ENCODE data around the gene SLC6A13. TPM values are rescaled to one million over a fixed set of nuclear protein-coding genes. Genes with fewer than 3 reads are reported as not detected.

SLC6A13 gene
- polyA plus RNA-seq, 1 donor from 2014 or later: 1.4 TPM

DNA sequence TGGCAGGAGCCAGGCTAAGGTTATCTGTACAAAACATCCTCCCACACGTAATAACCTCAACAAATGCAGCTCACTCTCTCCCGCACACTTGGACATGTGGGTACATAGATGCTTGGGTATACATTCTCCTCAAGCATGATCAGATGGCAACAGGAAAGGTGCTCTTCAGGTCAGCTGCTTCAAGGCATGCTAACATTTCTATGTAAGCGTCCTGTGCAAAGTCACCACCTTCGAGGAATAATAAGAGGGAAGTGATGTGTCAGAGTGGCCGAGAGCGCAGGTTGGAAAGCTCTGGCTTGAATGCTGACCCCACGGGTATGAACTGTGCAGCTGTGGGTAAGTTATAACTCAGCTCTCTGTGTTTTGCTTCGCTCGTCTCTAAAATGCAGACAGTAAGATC, 24.5 kb downstream of the SLC6A13 start:
- H3K9ac ChIP-seq (ENCODE audit: low read length): no peak overlapping the region
- no peaks in the 10 kb centered on the region for H3K9me2 ChIP-seq (ENCODE audit: insufficient read depth, low read length)
- H3K27me3 ChIP-seq (ENCODE audit: insufficient read depth, low read depth, low read length): no peaks in the 10 kb centered on the region
- H3K79me2 ChIP-seq (replicated peaks; ENCODE audit: insufficient read depth, low read length): no peaks in the 10 kb centered on the region
- H2AFZ ChIP-seq (ENCODE audit: low read depth, low read length): no peak overlapping the region
- no peaks in the 10 kb centered on the region for H3K36me3 ChIP-seq (ENCODE audit: insufficient read depth, low read length)
- no peaks in the 10 kb centered on the region for H3F3A ChIP-seq (ENCODE audit: insufficient read depth, low read length, poor library complexity, severe bottlenecking)
- H4K20me1 ChIP-seq (ENCODE audit: insufficient read depth): no peaks in the 10 kb centered on the region
- TF ChIP-seq SMC3 (conservative IDR thresholded peaks at IDR 0.05; ENCODE audit: poor library complexity) (no peak), RAD21 (conservative IDR thresholded peaks at IDR 0.05) (no peak), EP300 (conservative IDR thresholded peaks at IDR 0.05; ENCODE audit: poor library complexity, severe bottlenecking) (no peak), POLR2AphosphoS5 (IDR thresholded peaks at IDR 0.05) (no peak), TAF1 (IDR thresholded peaks at IDR 0.05; ENCODE audit: low read depth) (no peak), CTCF (IDR thresholded peaks at IDR 0.05; ENCODE audit: poor library complexity, severe bottlenecking) (no peak), MXI1 (conservative IDR thresholded peaks at IDR 0.05; ENCODE audit: poor library complexity, severe bottlenecking) (no peak), EZH2 (IDR thresholded peaks at IDR 0.05; ENCODE audit: borderline replicate concordance, insufficient read depth, low read length, poor library complexity, severe bottlenecking) (no peak)
- TF ChIP-seq, protein P1, sequence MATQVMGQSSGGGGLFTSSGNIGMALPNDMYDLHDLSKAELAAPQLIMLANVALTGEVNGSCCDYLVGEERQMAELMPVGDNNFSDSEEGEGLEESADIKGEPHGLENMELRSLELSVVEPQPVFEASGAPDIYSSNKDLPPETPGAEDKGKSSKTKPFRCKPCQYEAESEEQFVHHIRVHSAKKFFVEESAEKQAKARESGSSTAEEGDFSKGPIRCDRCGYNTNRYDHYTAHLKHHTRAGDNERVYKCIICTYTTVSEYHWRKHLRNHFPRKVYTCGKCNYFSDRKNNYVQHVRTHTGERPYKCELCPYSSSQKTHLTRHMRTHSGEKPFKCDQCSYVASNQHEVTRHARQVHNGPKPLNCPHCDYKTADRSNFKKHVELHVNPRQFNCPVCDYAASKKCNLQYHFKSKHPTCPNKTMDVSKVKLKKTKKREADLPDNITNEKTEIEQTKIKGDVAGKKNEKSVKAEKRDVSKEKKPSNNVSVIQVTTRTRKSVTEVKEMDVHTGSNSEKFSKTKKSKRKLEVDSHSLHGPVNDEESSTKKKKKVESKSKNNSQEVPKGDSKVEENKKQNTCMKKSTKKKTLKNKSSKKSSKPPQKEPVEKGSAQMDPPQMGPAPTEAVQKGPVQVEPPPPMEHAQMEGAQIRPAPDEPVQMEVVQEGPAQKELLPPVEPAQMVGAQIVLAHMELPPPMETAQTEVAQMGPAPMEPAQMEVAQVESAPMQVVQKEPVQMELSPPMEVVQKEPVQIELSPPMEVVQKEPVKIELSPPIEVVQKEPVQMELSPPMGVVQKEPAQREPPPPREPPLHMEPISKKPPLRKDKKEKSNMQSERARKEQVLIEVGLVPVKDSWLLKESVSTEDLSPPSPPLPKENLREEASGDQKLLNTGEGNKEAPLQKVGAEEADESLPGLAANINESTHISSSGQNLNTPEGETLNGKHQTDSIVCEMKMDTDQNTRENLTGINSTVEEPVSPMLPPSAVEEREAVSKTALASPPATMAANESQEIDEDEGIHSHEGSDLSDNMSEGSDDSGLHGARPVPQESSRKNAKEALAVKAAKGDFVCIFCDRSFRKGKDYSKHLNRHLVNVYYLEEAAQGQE (IDR thresholded peaks at IDR 0.05; ENCODE audit: borderline replicate concordance): no peak
- H3K4me2 ChIP-seq (ENCODE audit: low read length): no peak overlapping the region
- H3K9me3 ChIP-seq (ENCODE audit: low read length): no peaks in the 10 kb centered on the region
- no peak overlapping the region for H3K4me3 ChIP-seq (ENCODE audit: low read length)
- H3K27ac ChIP-seq (ENCODE audit: low read length): no peak overlapping the region

DNA sequence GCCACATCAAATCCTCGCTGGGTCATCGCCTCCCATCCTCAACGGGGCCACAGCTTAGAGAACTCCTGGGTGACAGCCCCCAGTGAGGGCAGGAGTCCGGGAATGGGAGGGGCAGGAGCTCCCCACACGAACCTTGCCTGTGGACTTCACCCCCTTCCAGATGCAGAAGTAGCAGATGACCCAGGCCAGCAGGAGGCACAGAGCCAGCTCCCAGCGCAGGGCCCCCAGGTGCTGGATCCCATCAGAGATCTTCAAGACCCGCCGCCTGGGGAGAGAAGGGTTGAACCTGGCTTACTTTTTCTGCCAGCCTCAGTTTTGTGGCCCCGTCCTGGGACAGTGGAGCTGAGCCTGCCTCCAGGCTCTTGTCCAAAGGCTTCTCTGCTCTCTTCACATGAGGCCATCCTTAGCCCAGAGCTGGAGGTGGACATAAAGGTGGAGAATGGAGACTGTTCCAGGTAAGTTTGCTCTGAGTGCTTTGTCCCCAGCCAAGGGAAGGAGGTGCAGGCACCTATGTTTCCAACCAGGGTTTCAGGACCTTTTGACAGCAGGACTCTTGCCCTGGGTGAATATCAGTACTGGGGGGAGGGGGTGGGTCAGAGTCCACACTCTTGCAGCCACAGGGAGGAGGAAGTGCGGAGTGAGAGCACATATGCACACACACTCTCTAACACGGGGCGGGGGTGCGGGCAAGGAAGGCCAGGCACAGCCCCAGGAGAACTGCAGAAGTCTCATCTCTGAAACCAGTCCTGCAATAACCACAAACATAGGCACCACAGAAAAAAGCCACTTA, 25.4 kb downstream of the SLC6A13 start:
- Histone ChIP-seq H3K9ac (ENCODE audit: low read length) (no peak overlapping the region), H3K4me3 (ENCODE audit: low read length) (no peak overlapping the region), H3K79me2 (replicated peaks; ENCODE audit: insufficient read depth, low read length) (no peaks in the 10 kb centered on the region), H3K4me2 (ENCODE audit: low read length) (no peak overlapping the region), H2AFZ (ENCODE audit: low read depth, low read length) (no peak overlapping the region), H3K36me3 (ENCODE audit: insufficient read depth, low read length) (no peaks in the 10 kb centered on the region), H3K9me2 (ENCODE audit: insufficient read depth, low read length) (no peaks in the 10 kb centered on the region), H4K20me1 (ENCODE audit: insufficient read depth) (no peaks in the 10 kb centered on the region), H3K9me3 (ENCODE audit: low read length) (no peaks in the 10 kb centered on the region), H3K27ac (ENCODE audit: low read length) (no peak overlapping the region), H3F3A (ENCODE audit: insufficient read depth, low read length, poor library complexity, severe bottlenecking) (no peaks in the 10 kb centered on the region), H3K27me3 (ENCODE audit: insufficient read depth, low read depth, low read length) (no peaks in the 10 kb centered on the region)
- TF ChIP-seq POLR2AphosphoS5 (IDR thresholded peaks at IDR 0.05) (no peak), SMC3 (conservative IDR thresholded peaks at IDR 0.05; ENCODE audit: poor library complexity) (no peak), TAF1 (IDR thresholded peaks at IDR 0.05; ENCODE audit: low read depth) (no peak), EP300 (conservative IDR thresholded peaks at IDR 0.05; ENCODE audit: poor library complexity, severe bottlenecking) (no peak), CTCF (IDR thresholded peaks at IDR 0.05; ENCODE audit: poor library complexity, severe bottlenecking) (no peak), EZH2 (IDR thresholded peaks at IDR 0.05; ENCODE audit: borderline replicate concordance, insufficient read depth, low read length, poor library complexity, severe bottlenecking) (no peak), RAD21 (conservative IDR thresholded peaks at IDR 0.05) (no peak), MXI1 (conservative IDR thresholded peaks at IDR 0.05; ENCODE audit: poor library complexity, severe bottlenecking) (no peak)
- TF ChIP-seq, protein P1 (IDR thresholded peaks at IDR 0.05; ENCODE audit: borderline replicate concordance): no peak

Data from neural cell (in vitro differentiated cells).